ENCODE data around the gene SPATS2L. TPM values are rescaled to one million over a fixed set of nuclear protein-coding genes. Genes with fewer than 3 reads are reported as not detected.

Gene SPATS2L
- total RNA-seq: 68.4 and 70.8 TPM in 2 replicates

GRCh38 chr2:200306196-200306930 is at the start of gene SPATS2L:
Gene SPATS2L (plus strand): TSS chr2:200306693. CDS start chr2:200389245, 82,552 bp downstream.

GRCh38 chr2:200509612-200510433 is 203.3 kb downstream of the SPATS2L start, which contains the start of gene KCTD18:
Gene KCTD18 (minus strand): TSS chr2:200510068. CDS start chr2:200507016, 3,052 bp downstream.

GRCh38 chr2:200525882-200526651 is 219.6 kb downstream of the SPATS2L start, which contains the start of gene SGO2:
Gene SGO2 (plus strand): TSS chr2:200526207. CDS start chr2:200532976, 6,769 bp downstream.

Small RNAs within 50 kb of the gene (small RNA-seq; reads per million reads assigned to genes)
- gene RNY4P34: not detected

Other genes starting within 250 kb of the SPATS2L start
- 27.8 and 31.2 TPM in 2 replicates for gene KCTD18, start 203.4 kb downstream of the SPATS2L start, total RNA-seq
- 11.8 and 12.2 TPM in 2 replicates for gene SGO2, start 219.5 kb downstream of the SPATS2L start, total RNA-seq